ENCODE measurements around the gene HAUS7. TPM values are rescaled to one million over a fixed set of nuclear protein-coding genes. Genes with fewer than 3 reads are reported as not detected.
A peak's percentile ranks its signal among the peaks of the same experiment; 100 is the strongest.
"Not testable (repeated sequence)": the region's sequence is repeated elsewhere in the genome, so short reads cannot be mapped to it uniquely, and the experiment has no call there.

HAUS7 gene
- total RNA-seq, 1 experiment from 2014 or later = 34.7 TPM

DNA sequence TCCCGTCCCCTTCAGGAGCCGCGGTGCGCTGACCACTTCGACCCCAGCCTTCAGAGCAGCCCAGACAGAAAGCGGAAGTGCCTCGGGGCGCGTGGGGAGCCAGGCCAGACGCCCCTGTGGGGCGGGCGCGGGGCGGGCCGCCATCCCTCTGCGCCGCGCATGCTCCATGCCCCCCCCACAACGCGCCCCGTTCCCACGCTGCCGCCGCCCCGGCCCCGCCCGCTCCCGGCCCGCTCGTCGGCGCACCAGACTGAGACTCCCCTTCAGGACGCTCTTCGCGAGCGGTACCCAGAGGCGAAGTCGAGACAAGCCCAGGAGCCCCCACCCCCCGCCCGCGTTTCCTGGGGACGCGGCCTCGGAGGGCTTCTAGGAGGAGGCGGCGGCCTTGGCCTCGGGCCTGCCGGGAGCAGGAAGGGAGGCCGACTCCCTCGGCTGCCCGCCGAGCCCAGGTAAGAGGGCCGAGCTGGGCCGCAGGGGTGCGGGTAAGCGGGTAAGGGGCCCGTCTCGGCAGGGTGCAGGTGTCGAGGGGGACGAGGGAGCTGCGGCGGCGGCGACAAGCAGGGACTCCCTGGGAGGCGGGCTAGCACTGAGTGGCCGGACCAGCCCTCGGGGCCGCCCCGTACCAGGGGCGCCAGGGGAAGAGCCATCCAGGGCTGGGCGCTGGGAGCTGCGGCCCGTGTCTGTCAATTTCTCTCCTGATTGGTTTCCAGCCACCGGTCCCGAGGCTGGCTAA lies 59.0 kb downstream of the HAUS7 start, which contains the start of gene ZFP92:
ZFP92 (plus strand) TSS at position 218 of the 733 bp plus-strand sequence. CDS start 6,851 bp downstream, outside the sequence.
- no peak for DNase-seq (ENCODE audit: low read depth)

DNA sequence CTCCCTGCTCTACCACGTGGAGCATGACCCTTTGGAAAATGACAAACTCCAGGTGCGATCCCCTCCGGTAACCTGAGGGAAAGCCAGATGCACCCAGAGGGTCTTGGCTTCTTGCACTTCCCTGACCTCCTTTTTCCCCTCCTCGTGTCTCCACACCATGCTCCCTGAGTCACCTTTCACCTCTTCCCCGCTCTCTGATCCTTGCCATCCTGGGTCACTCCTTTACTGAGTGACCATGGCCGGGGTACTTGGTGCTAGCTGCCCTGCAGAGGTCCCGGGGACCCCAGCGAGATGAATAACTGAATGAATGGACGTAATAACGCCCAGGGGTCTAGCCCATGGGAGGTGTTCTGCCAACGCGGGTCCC lies 59.5 kb downstream of the HAUS7 start:
- DNase-seq (ENCODE audit: low read depth) = no peak

DNA sequence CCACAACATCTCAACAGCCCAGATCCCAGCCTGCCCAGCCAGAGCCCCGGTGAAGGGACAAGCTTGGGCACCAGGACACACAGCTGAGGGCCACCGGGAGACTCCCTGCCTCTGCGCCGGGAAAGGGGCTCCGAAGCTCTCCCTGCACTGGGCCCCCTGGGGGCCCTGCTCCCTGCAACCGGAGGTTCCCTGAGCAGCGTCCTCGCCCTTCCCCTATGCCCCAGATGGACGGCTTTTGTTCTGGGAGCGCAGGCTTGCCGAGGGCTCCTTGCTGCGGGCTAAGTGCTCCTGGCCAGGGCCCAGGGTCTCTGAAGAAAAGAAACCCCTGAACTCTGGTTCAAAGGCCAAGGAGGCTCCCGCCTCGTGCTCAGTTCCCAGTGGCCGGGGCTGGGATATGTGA lies 60.0 kb downstream of the HAUS7 start:
- no peak for DNase-seq (ENCODE audit: low read depth)

DNA sequence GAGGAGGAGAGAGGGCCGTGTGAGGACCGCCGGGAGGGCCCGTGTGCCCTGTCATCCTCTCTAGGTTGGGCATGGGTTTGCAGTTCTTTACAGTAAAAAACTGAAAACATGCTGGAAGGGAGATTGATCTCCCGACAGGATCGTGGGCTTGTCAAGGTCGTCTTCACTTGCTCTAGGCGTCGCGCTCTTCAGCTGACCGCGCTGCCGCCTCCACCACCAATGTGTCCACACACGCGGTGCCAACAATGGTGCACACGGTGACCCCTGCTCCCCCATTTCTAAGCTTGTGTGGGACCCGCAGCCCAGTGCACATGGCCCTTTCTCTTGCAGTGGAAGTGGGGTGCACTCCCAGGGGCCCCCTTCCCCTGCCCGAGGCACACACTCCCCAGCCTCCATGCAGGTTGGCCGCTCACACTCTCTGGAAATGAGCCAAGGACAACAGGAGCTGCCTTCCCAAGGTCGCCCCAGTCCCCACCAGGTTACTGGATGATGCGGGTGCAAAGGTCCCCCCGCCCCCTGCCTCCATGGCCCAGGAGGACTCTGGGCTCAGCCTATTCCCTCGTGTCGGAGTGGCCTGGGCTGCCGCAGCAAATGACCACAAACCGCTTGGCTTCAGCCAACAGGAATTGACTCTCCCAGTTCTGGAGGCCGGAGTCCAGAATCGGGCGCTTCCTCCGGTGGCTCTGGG lies 60.8 kb downstream of the HAUS7 start:
- DNase-seq (ENCODE audit: low read depth) = no peak

DNA sequence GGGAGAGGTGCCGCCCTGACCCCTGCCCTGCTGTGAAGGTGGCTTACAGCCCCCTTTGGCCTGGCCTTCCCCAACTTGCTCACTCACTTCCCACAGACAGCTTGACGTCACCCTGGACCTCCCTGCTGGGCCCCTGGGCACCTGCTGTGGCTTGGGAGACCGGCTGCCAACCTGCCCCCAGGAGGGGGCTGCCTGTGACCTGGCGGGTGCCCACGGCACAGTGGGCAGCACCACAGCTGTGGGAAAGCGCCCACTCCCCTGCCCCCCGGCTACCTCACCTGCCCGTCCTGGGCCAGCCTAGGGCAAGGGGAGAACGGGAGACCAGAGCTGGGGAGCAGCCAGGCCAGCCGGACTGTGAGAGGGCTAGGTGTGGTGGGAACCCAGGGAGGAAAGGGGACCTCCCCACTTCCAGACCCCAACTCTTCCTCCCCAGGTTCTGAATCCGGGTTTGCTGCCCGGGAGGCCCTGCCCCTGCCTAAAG lies 61.5 kb downstream of the HAUS7 start:
- DNase-seq (ENCODE audit: low read depth) = no peak

DNA sequence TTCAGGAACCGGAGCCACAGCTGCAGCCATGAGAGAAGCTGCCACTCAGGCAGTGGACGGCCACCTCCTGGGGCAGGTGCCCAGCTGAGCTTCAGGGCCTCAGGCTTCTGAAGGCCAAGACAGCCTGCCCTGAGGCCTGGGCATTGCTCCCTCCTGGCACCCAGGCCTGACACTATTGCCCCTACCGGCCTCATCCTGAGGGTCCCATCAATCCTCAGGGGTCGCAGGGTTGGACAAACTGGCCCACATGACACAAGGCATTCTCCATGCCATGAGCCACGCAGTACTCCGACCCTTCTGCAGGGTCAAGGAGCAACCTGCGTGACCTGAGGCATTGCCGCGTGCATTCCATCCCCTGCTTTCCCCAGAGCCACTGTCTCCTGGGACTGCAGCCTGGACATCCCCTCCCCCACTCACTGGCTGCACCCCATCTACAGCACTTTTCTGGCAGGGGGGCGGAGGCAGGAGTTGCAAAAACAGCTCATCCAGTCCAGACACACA lies 62.1 kb downstream of the HAUS7 start:
- no peak for DNase-seq (ENCODE audit: low read depth)

DNA sequence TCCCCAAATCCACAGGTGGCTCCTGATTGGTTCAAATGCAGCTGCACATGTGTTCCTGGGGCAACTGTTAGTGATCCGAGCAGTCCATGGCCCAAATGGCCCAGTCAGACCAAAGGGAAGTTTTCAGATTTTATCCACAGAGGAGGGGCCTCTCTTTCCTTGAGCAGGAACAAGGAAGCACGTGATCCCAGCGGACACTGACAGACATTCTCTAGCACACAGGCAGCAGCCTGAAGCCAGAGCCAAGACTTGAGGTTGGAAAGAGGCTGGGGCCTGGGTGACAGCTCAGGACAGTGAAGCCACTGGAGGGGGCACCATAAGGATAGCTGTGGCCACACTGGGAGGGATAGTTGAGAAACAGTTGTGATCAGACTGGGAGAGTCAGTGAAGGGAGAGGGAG lies 62.6 kb downstream of the HAUS7 start:
- DNase-seq (ENCODE audit: low read depth) = no peak

DNA sequence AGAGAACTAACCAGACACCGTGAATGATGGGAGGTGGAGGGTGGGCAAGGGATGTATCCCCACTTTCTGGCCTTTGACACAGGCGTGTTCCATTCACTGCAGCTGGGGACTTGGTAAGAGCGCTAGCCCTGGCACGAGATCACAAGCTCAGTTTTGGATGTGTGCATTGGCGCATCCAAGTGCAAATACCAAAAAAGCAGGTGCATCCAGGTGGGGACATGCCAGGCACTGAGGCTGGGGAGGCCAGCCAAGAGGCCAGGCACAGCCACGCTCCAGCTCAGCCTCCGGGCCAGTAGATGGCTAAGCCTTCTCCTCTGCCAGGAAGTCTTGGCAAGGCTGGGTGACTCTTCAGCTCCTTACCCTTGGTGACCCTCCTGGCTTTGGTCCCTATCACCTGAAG lies 63.5 kb downstream of the HAUS7 start:
- DNase-seq (ENCODE audit: low read depth) = no peak

DNA sequence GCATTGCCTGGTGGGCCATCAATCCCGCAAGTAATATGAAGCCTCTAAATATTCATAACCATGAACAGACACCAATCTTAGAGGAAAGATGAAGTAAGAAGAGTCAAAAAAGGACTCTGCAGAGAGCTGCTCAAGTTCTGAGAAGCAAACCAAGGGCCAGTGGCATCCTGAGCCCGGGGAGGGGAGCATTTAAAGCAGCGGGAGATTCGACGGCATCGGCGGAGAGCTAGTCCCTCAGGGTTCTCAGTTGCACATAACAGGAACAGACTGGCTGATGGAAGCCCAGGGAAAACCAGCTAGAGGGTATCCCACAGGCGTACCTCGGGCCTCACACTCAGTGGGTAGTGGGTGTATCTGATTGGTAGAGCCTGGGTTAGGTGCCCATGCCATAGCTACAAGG lies 64.4 kb downstream of the HAUS7 start:
- DNase-seq (ENCODE audit: low read depth) = no peak

DNA sequence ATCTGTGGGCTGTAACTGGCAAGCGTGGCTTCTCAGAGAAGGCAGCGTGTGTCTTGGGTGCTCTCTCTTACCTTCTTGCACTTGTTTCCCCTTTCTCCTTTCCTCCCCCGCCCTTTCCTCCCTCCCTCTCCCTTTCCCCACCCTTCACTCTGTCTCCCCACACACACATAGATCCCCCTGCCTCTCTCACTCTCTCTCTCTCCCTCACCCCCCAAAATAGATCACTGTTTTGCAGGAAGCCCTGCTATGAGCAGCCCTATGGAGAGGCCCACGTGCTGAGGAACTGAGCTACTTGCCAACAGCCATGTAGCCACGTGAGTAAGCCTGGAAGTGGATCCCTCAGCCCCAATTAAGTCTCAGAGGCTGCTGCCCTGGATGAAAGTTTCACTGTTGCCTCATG lies 65.0 kb downstream of the HAUS7 start:
- no peak for DNase-seq (ENCODE audit: low read depth)

DNA sequence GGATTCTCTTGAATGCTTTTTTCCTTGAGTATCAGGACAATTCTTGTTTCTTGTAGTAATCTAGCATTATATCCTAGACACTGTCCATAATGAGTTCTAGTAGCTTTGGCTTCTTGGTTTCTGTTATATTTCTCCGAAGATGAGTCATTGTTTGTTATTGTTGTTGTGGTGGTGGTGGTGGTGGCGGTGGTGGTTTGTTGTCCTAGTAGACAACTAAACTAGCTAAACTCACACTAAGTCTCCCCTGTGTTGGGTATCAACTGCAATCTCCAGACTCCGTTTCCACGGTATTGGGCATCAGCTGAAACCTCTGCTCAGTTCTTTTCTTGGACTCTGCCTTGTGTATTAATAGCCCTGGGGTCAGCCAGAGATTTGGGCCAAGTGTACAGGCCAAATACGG lies 66.0 kb downstream of the HAUS7 start:
- not testable (repeated sequence) for DNase-seq (ENCODE audit: low read depth)

DNA sequence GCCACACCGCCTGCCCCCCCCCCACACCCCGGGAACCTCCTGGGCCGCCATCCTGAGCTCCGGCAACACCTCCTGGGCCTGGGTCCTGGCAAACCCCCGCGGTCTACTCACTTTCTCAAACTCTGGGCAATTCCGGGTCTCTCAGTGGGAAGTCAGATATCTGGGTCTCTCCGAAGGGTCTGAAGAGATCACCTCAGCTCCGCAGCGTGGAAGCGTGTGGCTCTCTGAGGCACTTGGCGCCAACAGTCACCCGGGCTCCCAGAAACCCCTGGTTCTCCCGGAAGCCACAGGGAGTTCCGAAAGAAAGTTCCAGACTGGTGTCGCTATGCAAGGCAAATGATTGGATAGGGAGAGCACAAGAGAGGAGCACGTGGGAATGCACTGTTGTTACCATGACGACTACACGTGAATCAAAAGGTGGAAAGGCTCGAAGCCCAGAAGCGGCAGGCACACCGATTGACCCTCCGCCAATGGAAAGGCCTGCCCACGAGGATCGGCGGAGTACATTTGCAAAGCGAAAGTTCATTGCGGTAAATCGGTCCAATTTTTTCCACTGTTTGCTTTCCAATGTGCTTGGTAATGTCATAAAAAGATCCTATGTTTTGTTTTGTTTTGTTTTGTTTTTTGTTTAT lies 69.1 kb downstream of the HAUS7 start, which contains the start of gene PNMA6E:
PNMA6E (minus strand) TSS at position 218 of the 632 bp plus-strand sequence. CDS start 2,501 bp downstream, outside the sequence.
- DNase-seq (ENCODE audit: low read depth) = no peak

DNA sequence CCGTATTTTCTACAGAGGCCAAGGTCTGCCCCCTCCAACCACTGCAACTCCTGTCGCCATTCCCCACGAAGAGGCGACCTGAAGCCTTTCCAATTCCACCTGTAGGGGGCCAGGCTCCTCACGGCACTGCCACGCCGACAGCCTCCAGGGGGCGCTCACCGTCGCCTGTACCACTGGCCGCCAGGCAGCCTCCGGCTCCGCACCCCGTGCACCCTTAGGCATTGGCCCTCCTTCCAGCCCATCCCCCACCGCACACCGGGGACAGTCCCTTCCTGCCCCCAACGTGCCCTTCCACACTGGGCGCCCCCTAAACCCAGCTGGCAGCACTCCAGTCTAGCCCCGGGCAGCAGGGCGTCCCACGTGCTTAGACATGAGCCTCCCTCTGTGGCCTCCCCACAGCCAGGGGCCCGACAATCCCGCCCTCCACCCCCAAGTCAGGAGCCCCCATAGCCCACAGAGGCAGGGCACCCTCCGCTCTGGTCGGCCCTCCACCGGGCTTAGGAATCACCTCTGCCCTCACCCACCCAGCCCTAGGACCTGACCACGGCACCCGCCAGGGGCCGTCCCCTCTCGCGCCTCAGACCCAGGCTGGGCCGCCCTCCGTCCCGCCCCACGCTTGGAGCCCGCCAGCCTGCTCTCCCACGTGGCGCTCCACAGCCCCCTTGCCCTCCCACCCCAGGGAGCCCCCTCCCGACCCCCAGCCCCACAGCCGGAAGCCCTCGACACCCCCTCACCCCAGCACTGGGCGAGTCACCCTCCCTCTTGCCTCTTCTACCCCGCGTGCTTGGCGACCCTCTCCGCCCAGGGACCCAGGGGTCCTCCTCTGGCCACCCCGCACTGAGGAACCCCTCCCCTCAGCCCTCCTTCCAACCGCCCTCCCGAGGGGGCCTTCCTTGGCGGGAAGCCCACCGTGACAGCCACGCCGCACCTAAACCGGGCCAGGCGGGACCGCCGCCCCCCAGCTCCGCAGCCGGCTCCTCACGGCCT lies 69.9 kb downstream of the HAUS7 start:
- DNase-seq (ENCODE audit: low read depth) = peak; percentile 28

DNA sequence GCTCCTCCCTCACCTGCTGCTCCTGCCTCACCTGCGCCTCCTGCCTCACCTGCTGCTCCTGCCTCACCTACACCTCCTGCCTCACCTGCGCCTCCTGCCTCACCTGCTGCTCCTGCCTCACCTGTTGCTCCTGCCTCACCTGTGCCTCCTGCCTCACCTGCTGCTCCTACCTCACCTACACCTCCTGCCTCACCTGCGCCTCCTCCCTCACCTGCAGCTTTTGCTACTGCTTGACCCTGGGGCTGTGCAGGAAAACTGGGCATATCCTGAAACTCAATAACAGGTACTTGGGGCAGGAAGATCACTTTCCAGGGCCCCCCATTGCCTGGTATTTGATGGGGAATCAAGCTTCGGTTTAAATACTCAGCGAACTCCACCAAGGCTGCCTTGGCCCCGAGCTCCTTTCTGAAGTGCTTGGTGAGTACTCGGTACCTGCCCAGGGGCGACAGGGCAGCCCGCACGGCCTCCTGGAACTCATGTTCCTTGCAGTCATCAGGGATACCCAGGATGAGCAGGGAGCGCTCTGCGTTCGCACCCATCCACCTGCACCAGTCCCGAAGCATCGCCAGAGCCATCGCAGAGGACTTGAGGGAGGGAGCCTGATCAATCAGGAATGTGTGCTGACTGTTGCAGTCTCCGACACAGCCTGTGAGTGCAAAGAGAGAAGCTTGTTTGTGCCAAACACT lies 72.0 kb downstream of the HAUS7 start:
- no peak for DNase-seq (ENCODE audit: low read depth)

Small RNA genes lying within 50 kb of the gene (small RNA-seq; reads per million reads assigned to genes)
- not detected for gene RN7SL667P

Other genes with a start within 250 kb of the HAUS7 start
- not detected in 2 replicates for gene PNMA6F, start 148.8 kb downstream of the HAUS7 start, total RNA-seq (2014; rRNA removed; shearing (Covaris generic))
- gene ZNF275, start 136.4 kb downstream of the HAUS7 start, total RNA-seq (2014; rRNA removed; shearing (Covaris generic)) = 5.0 and 7.1 TPM in 2 replicates
- gene PNMA6E, start 69.2 kb downstream of the HAUS7 start, total RNA-seq (2014; rRNA removed; shearing (Covaris generic)) = 0.03 TPM in 1 of 2 replicates, not detected in the other
- gene ZFP92, start 59.1 kb downstream of the HAUS7 start, total RNA-seq (2014; rRNA removed; shearing (Covaris generic)) = 0.08 and 0.10 TPM in 2 replicates
- gene TREX2, start 24.5 kb downstream of the HAUS7 start, total RNA-seq (2014; rRNA removed; shearing (Covaris generic)) = 0.84 and 1.8 TPM in 2 replicates
- gene BGN, start 24.4 kb upstream of the HAUS7 start, total RNA-seq (2014; rRNA removed; shearing (Covaris generic)) = 0.10 and 0.45 TPM in 2 replicates
- gene ATP2B3, start 47.1 kb upstream of the HAUS7 start, total RNA-seq (2014; rRNA removed; shearing (Covaris generic)) = 0.03 TPM in 1 of 2 replicates, not detected in the other
- 74.4 and 82.3 TPM in 2 replicates for gene CCNQ, start 128.6 kb upstream of the HAUS7 start, total RNA-seq (2014; rRNA removed; shearing (Covaris generic))
- not detected in 2 replicates for gene DUSP9, start 176.6 kb upstream of the HAUS7 start, total RNA-seq (2014; rRNA removed; shearing (Covaris generic))
- not detected in 2 replicates for gene PNCK, start 203.2 kb upstream of the HAUS7 start, total RNA-seq (2014; rRNA removed; shearing (Covaris generic))
- gene SLC6A8, start 217.3 kb upstream of the HAUS7 start, total RNA-seq (2014; rRNA removed; shearing (Covaris generic)) = 33.2 and 61.3 TPM in 2 replicates

Measured in HT1080 (cell line).